GM12891 (cell line): Measurements from ENCODE around the gene AP5Z1.

ENCODE experiments used
- POLR2A ChIP-seq: IDR thresholded peaks from 2 replicates; pipeline ENCODE4 v1.6.1; 2011; ENCODE audit warnings: low read depth, low read length, control low read depth
- POLR2AphosphoS5 ChIP-seq: IDR thresholded peaks from 2 replicates; pipeline ENCODE4 v1.6.1; 2011; ENCODE audit warnings: low read depth, low read length, control low read depth
- SPI1 ChIP-seq: IDR thresholded peaks from 2 replicates; pipeline ENCODE4 v1.6.1; 2011; ENCODE audit warnings: low read depth, low read length, control low read depth
- TAF1 ChIP-seq: IDR thresholded peaks from 2 replicates; pipeline ENCODE4 v1.6.1; 2011; ENCODE audit warnings: low read depth, low read length, control low read depth

DNA sequence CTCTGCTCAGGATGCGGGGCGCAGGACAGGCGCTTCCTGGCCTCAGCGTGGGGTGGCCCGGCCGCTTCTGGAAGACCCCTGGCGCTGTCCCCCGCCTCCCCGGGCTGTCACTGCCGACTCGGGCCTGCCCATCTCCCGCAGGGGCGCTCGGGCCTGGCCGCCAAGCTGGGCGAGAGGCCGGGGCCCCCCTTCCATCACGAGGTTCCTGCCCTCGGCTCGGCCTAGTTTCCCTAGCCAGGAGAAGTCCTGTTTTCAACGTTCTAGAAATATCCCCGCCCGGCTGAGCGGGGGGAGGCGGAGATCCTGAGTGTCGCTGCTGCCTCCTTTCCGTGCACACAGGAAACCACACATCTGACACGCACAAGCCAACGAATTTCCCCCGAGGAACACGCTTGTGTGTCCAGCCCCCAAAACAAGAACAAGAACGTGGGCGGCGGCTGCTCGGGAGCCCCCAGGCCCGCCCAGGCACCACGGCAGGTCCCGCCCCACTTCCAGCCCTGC lies 33.7 kb downstream of the AP5Z1 start:
- TF ChIP-seq POLR2AphosphoS5 (no peak), POLR2A (no peak), TAF1 (no peak), SPI1 (no peak)
